Measurements from ENCODE around the gene DPM2.

The DPM2 gene

GRCh38 chr9:127916720-127917581 lies 20.7 kb downstream of the DPM2 start, which contains the start of gene ST6GALNAC4:
TSS of gene ST6GALNAC4 (minus strand) at chr9:127917041. CDS start at chr9:127916419, 622 bp downstream.
- peak; percentile 94 to 96 for DNase-seq

DNA sequence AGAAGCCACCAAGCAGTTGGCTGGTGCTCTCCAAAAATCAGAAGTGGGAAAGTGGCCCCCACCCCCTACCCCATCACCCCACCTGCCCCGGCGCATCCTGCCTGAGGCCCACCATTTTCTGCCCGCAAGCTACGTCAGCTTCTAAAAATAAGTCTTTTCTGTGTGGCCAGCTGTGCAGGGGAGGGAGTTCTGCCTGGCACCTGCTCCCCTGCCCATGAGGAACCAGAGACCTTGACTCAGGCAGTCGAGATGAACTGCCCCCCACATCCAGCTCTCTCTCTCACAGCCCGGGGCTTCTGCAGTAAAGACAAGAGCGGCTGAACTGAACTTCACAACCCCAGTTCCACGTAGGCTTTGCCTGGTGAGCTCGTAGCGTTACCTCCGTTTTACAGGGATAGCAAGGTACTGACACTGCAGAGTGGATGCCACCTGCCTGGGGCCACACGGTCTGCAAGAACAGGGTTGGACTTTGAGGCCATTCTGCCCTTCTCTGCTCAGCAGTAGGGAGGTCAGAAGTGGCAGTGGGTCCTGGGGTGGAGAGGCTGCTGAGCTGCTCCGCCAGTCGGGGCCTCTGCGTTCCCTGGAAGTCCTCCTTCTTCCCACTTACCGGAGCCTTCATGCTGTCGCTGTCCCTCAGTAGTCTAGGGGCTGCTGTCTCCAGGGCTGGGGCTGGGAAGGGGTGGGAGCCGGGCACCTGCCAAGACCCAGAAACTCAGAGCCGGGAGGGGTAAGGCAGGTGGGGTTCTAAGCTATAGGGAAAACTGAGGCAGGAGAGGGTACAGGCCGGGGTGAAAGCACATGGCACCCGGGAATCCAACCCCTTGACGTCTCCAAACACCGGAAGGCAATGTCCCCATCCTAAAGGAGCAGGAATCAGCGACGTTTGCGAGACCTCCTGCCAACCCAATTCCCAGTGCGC lies 21.6 kb downstream of the DPM2 start:
- DNase-seq = peak; percentile 60 to 79

DNA sequence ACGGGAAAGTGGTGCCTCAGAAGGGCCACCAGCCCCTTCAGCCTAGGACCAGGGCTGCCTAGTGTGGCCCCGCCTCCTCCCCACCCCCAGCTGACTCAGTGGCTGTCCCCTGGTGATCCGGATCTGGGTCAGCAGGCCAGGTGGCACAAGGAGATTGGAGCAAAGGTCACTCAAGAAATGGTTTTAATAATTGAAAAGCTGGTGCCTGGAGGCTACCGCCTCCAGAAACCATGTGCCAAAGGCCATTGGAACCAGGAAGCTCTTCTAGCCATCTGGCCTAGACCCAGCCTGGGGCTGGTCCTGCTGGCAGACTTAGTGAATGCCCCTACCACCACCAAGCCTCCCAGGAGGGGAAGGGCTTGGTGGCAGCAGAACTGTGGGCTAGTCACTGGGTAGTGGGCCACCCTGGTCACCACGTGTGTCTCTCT lies 22.3 kb downstream of the DPM2 start:
- DNase-seq = no peak

GRCh38 chr9:127913682-127914081 lies 24.0 kb downstream of the DPM2 start:
- DNase-seq = no peak

- no peak for DNase-seq
These were observed 24.8 kb downstream of the DPM2 start for GRCh38 chr9:127912882-127913281.

DNA sequence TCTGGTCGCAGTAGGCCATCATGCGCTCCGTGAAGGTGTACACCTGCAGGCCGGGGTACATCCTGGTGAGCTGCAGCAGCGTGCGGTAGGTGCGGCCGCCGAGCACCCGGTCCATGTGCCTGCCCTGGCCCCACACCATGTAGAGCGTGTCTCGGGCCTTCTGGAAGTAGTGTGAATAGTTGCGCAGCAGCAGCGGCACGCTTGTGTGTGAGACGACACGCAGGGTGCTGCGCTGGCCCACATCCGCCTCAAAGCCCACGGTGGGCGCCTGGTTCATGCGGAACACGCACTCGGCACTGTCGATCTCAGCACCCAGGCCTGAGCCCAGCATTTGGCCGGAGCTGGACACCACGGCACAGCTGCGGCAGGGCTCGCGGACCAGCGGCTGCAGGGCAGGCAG lies 25.4 kb downstream of the DPM2 start:
- DNase-seq = no peak

GRCh38 chr9:127910613-127911205 lies 26.9 kb downstream of the DPM2 start:
- DNase-seq = peak in 1 of 2 donors; percentile 45

GRCh38 chr9:127909839-127910273 lies 27.8 kb downstream of the DPM2 start:
- DNase-seq = no peak

- DNase-seq = no peak
These were observed 29.1 kb downstream of the DPM2 start for GRCh38 chr9:127908660-127908926.

DNA sequence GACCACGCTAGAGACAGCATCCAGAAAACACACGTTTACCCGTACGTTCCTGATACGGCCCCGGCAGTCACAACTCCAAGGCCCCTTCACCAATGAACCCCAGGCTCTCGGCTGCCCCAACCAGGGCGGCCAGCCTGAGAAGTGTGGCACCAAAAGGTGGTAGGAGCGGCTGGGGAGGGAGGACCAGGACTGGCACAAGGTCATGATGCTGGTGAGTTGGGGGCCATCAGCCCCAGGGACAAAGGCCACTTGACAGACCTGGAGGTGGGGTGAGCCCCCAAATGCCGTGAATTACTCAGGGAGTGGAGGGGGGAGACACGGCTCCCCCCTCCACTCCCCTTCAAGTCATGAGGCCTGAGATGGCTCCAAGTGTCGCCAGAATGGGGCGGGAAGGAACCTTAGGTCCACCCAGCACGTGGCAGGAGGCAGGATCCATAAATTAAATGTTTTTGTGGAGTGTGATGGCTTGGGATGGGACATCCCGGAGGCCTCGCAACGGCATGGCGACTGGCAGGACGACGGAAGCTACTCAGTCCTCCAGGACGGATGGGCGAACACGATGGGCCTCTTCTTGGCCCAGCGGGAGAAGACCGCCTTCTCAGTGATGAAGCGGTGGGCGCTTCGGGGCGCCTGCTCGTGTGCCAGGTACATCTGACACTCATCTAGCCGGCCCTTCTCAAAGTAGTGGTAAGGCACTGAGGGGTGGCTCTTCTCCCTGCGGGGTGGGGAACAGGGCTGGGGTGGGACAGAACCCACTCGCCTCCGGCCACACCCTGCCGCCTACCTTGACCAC lies 29.6 kb downstream of the DPM2 start:
- no peak for DNase-seq

DNA sequence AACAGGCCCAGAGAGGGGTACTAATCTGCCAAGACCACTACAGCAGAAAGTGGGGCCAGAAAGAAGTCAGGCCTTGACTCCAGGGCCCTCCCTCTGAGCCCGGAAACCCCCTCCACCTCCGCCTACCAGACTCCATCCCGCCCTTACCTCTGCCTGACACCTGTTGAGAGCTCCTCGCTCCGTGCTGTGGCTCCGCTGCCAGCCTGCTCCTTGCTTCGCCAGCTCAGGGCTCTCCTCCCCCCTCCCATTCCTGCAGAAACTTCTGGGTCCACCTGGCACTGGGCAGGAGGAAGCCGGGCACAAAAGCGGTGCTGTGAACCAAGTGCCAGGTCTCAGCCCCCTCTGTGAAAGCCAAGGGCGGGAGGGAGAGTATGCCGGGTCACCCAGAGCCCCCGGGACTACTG lies 31.9 kb downstream of the DPM2 start:
- peak; percentile 74 to 78 for DNase-seq

- DNase-seq = peak; percentile 68 to 71
These were observed 32.5 kb downstream of the DPM2 start for GRCh38 chr9:127905004-127905728.

DNA sequence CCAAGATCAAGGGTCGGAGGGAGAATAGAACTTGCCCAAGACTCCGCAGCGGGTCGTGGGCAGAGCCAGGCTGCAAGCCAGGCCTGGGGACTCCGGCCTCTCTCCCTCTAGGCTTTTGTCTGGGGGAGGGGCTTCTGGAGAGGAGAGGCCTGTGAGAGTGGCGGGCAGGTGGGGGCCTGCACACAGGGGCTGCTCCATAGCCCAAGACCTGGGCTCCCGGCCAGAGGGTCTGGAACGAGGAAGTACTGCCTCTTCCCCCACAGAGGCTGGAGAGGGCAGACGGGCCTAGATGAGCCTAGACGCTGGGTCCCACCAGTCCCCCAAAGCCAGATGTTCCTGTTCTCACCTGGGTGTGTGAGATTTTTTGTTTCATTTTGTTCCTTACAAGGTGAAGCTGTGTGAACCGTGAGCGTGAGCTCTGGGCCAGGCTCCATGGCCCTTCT lies 33.1 kb downstream of the DPM2 start:
- DNase-seq = no peak

GRCh38 chr9:127903557-127904475 lies 33.8 kb downstream of the DPM2 start:
- peak; percentile 58 to 75 for DNase-seq

DNA sequence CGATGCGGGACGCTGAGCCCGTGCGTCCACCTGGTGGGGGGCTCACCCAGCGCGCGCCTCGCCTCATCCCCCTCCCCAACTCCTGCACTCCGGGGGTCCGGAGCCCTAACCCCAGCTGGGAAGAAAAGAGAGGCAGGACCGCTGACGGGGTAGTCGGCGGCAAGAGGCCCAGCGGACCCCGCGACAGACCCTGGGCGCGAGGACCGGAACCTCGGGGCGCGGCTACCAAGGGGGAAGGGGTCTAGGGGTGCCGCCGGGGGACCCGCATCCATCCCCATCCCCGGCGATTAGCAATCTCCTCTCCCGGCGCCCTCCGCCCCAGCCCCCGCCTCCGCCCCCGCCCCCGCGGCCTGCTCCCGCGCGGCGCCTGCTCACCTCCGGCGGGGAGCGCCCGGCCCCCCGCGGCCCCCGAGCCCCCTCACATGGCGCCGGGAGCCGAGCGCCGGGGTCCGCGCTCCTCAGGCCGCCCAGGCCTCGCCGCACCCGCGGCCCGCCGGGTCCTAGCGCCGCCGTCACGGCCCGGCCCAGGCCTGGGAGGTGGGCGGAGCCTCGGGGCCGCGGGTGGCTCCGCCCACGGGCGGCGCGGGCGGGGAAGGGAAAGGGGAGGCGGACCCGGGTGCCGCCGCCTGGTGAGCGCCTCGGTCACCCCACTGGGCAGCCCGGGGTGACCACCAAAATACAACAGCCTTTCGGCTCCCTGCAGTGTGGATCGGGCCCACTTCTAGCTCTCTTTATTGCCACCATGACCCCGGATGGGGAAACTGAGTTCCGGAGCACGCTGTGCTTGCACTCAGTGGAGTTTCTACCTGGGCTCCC lies 38.3 kb downstream of the DPM2 start, which contains the start of gene ST6GALNAC6:
Gene ST6GALNAC6, minus strand, starts transcription at position 476 of the 816 bp plus-strand sequence. CDS start 1,622 bp downstream, outside the sequence.
- DNase-seq = peak; percentile 64 to 79

DNA sequence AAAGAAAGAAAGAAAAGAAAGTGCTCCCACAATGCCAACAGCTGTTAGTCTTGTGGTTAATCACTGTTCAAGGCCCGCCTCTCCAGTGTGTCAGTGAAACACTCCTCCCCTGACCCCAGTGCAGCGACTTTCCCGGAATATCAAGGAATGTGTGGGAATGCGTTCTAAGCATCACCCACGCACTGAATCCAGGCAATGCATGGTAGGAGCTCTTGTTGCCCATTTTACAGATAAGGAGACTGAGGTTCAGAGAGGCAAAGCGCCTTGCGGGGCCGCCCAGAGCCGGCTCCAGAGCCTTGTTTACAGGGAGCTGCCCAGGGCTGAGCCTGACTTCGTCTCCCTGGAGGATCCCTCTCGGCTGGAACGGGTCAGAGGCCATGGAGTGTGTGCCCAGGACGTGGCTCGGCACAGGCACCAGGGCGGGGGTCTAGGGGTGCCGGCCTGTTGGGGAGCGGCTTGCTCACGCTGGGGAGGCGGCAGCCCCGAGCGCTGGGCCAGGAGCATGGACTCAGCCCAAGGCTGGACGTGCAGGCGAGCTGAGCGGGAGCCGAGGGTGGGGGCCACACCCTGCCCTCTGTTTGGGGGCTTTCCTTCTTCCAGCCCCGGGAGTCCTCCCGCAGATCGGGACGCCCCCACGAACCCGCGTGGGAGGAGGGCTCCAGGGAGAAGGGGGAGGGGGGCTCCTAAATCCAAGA lies 39.1 kb downstream of the DPM2 start:
- DNase-seq = peak in 1 of 2 donors; percentile 16

DNA sequence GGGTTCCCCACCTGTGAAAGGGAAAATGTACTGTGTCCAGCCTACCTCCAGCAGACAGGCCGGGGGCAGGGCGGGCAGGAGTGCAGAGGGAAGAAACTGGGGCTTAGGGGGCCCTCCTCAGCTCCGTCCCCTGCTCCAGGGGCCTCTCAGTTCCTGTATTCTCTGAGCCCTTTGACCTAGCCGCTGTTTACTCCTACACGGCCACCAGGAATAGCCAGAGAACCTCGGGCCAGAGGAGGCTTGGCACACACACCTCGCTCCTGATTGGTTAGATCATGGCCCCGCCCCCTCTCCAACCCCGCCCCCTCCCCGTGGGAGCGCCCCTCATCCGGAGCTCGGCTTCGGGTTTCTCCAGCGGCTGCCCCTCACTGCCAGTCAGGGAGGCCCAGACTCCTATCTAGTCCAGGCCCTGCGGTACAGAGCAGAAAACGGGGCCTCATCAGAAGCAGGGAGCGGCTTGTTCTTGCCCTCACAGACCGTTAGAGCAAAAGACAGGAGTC lies 40.4 kb downstream of the DPM2 start:
- DNase-seq = peak; percentile 33 to 36

GRCh38 chr9:127896395-127897192 lies 41.1 kb downstream of the DPM2 start:
- DNase-seq = no peak

All from CD4-positive, alpha-beta T cell treated with Interferon alpha-2 for 1 hour (primary cell).